GM18873 (cell line): ENCODE results near the gene CYP19A1.
"Not testable (repeated sequence)": the region's sequence is repeated elsewhere in the genome, so short reads cannot be mapped to it uniquely, and the experiment has no call there.

Experiments
- ATAC-seq: cut with Tn5 transposase; IDR thresholded peaks from one replicate; pipeline ENCODE4 v1.9.1; 2021; ENCODE audit warnings: mild to moderate bottlenecking, moderate library complexity, moderate number of reproducible peaks; ENCODE audit not compliant: unreplicated experiment, low FRiP score

The CYP19A1 gene

GRCh38 chr15:51190424-51191068, 147.8 kb downstream of the CYP19A1 start:
- ATAC-seq, result no peak

DNA sequence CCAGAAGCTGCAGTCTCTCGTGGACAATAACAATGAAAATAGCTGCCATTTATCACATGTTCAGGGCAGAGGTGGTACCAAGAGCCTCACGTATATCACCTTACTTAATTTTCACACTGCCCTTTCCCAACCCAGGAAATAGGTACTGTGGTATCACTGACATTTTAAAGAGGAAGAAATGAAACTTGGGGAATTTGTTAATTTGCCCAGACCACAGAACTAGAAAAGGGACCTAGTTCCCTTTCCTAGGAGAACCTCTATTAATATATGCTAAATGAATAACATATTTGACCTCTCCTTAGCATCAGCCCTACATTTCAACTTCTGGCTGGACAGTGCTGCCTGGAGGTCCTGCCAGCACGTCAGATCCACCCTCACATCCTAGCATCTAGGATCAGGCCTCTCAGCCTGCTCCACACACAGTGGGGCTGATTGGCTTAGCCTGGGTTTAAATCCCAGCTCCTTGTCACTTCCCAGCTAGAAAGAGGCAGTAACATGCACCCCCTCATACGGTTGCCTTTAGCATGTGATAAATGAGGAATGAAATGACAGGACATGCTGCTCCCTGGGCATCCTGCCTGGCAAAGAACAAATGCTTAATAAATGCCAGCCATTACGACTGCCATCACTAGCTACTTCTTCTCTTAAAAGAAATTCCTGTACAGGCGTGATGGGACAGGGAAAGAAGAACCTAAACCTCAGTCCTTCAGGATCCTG, 148.6 kb downstream of the CYP19A1 start:
- ATAC-seq, result no peak

- not testable (repeated sequence) for ATAC-seq
Measured at GRCh38 chr15:51188791-51189190, 149.6 kb downstream of the CYP19A1 start.

- ATAC-seq, result no peak
Measured at GRCh38 chr15:51186891-51187290, 151.5 kb downstream of the CYP19A1 start.

DNA sequence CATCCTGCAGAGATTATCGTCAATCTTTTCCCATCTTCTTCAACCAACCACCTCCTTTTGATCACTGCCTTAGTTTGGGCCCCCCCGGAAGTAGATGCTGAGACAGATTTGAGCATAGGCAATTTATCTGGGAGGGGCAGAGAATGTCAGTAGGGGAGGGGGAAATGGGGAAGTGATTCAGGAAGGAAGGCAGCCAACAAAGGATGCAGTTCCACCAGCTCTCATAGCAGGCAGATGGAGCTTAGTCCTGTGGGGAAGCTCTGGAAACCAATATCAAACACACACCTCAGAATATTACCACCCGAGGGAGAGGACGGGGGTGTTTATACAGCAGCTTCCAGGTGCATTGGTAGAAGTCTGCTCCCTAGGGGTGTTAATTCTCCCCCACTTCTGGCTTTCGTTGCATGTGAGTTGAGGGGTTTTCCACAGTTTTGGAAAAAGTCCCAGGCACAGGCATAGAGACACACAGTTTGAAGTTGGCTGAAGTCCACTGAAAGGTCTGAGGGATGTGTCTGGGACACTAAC, 152.2 kb downstream of the CYP19A1 start:
- ATAC-seq, result no peak

- no peak for ATAC-seq
Measured at GRCh38 chr15:51185213-51186159, 152.9 kb downstream of the CYP19A1 start.

GRCh38 chr15:51184627-51185026, 153.8 kb downstream of the CYP19A1 start:
- ATAC-seq, result no peak

GRCh38 chr15:51183076-51183475, 155.3 kb downstream of the CYP19A1 start:
- ATAC-seq, result no peak

DNA sequence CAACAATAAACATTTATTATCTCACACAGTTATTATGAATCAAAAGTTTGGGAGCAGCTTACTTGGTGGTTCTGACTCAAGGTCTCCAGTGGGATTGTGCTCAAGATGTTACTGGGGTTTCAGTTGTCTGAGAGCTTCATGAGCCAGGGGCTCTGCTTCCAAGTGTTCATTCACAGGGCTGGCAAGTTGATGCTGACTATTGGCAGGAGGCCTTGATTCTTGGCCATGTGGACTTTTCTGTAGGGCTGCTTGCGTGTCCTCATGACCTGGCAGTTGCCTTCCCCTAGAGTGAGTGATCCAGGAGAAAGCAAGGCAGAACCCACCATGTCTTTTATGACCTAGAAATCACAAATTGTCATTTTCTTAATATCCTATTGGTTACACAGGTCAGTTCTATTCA, 156.5 kb downstream of the CYP19A1 start:
- ATAC-seq, result no peak

DNA sequence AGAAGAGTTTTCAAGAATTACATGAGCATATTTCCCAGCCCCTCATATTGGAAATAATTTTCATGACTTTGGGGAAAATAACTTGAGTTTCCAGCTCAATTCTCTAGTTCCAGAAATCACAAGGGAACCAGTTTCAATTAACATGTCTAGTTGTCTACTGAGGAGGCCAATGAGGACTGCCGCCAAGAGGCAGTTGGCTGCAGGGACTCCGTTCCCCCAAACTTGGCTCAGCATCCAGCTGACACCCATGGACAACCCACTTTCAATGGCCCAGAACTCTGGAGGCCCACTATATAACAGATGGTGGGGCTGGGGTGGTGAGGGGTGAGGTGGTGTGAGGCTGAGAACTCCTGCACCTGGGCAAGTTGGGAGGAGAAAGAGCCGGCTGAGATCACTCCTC, 157.2 kb downstream of the CYP19A1 start:
- no peak for ATAC-seq

GRCh38 chr15:51180534-51180933, 157.9 kb downstream of the CYP19A1 start:
- ATAC-seq, result no peak

DNA sequence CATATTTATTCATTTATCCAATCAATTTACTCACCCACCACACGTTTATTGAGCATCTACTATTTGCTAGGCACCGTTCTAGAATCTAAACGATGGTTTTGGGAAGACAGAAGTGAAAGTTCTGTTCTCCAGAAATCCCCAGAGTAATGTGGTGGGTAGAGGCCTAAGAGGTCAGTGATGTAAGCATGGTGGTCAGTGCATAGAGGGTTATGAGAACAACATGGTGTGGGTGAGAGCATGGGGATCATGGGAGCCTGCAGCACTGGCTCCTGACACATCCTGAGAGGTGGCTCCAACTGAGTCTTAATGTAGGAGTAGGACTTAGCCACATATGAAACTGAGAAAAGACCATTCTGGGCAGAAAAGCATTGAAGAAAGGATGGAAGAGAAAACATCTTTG, 158.4 kb downstream of the CYP19A1 start:
- ATAC-seq, result no peak

DNA sequence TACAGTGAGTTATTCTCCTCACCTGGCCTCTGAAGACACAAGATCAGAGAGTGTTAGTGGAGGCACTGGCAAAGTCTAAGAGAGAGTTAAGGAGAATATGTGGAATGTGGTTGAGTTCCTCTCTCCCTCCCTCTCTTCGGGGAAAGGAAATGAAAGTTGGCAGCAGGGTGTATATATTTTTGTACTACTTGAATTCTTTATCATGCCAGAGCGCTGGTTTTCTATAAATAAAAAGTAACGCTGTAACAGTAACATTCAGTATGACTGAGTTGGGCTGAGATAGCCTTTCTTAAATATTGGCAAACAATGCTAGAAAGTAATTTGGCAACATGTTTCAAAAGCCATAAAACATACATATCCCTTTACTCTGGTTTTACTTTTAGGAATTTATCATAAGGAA, 166.2 kb downstream of the CYP19A1 start:
- ATAC-seq, result no peak

DNA sequence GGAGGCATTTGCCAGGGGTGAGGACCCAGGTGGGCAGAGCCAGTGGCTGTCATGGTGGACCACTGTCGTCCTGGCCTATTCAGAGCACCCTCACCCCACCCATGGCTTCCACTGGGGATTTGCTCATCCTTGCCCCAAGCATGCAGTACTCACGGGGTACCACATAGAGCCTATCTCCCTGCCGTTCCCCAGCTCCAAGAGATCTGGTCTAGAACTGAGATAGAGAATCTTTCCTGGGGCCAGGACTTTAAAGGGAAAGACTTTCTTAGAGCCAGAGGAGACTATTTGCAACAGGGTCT, 166.8 kb downstream of the CYP19A1 start:
- no peak for ATAC-seq

- ATAC-seq, result no peak
Measured at GRCh38 chr15:51170882-51171633, 167.3 kb downstream of the CYP19A1 start.

GRCh38 chr15:51168700-51169099, 169.7 kb downstream of the CYP19A1 start:
- ATAC-seq, result no peak

DNA sequence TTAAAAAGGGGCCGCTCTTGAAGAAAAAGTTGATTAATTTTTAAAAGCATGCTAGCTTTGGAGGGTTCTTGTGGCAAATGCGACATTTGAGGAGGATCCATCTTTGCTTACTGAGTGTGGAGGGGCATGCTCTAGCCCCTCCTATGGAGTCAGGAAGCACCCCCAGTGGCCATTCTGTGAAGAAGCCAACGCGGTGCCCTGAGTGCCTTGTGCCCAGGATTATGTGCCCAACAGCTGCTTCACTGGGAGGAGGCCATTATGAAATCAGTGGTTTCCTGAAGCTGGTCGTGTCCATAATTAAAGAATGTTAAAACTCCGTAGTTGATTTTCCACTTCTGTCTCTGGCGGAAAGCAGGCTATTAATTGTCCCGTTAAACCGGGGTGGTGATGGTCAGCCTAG, 174.6 kb downstream of the CYP19A1 start:
- no peak for ATAC-seq

GRCh38 chr15:51162865-51163762, 175.3 kb downstream of the CYP19A1 start:
- no peak for ATAC-seq

GRCh38 chr15:51161491-51162220, 176.7 kb downstream of the CYP19A1 start:
- no peak for ATAC-seq
